Smooth muscle cell (in vitro differentiated cells): ENCODE measurements around the gene MYH3. TPM values are rescaled to one million over a fixed set of nuclear protein-coding genes. Genes with fewer than 3 reads are reported as not detected.

Experiments used
- DNase-seq: peaks from one replicate; lab custom pipeline; 2025; ENCODE audit not compliant: unreplicated experiment; lab: John Stamatoyannopoulos, UW
- H2AFZ ChIP-seq: fragments of 200-600 bp; sonication (generic); 2 replicates; pipeline ENCODE4 v1.6.0; 2016; ENCODE audit warnings: antibody characterized with exemption, low read depth, mild to moderate bottlenecking
- H3F3A ChIP-seq: fragments of 200-600 bp; sonication (generic); 2 replicates; pipeline ENCODE4 v1.6.0; 2017; ENCODE audit warnings: antibody characterized with exemption, low read depth
- H3K27ac ChIP-seq: fragments of 200-600 bp; sonication (generic); 2 replicates; pipeline ENCODE4 v1.5.1; 2016; ENCODE audit warnings: low read depth, mild to moderate bottlenecking
- H3K27me3 ChIP-seq: fragments of 200-600 bp; sonication (generic); 2 replicates; pipeline ENCODE4 v1.6.1; 2016; ENCODE audit warnings: low read depth, mild to moderate bottlenecking
- H3K36me3 ChIP-seq: fragments of 200-600 bp; sonication (generic); 2 replicates; pipeline ENCODE4 v1.5.1; 2016; ENCODE audit warnings: low read depth
- H3K4me1 ChIP-seq: fragments of 200-600 bp; sonication (generic); 2 replicates; pipeline ENCODE4 v1.5.1; 2016; ENCODE audit warnings: low read depth
- H3K4me2 ChIP-seq: fragments of 200-600 bp; sonication (generic); 2 replicates; pipeline ENCODE4 v1.6.0; 2016; ENCODE audit warnings: mild to moderate bottlenecking
- H3K4me3 ChIP-seq: fragments of 200-600 bp; sonication (generic); 2 replicates; pipeline ENCODE4 v1.5.1; 2016; ENCODE audit warnings: mild to moderate bottlenecking
- H3K79me2 ChIP-seq: fragments of 200-600 bp; sonication (generic); 2 replicates; pipeline ENCODE4 v1.6.0; 2016; ENCODE audit warnings: low read depth, mild to moderate bottlenecking
- H3K9ac ChIP-seq: fragments of 200-600 bp; sonication (generic); 2 replicates; pipeline ENCODE4 v1.6.0; 2016; ENCODE audit warnings: low read depth
- H3K9me3 ChIP-seq: fragments of 200-600 bp; sonication (generic); replicated peaks from 2 replicates; pipeline ENCODE4 v1.5.1; 2016; ENCODE audit warnings: low read depth
- H4K20me1 ChIP-seq: fragments of 200-600 bp; sonication (generic); 2 replicates; pipeline ENCODE4 v1.6.0; 2016; ENCODE audit warnings: low read depth
- WGBS: methylation state at CpG from one replicate; pipeline ENCODE4 v1.1.7; 2016; ENCODE audit warnings: low lambda C conversion rate; 5-methylcytosine and 5-hydroxymethylcytosine counted together
- polyA plus RNA-seq: library from polyadenylated mRNA; unstranded; fragments of >200 nt; fragmentation: Nextera tagmentation; extraction: Ambion mirVana; gene quantifications from 2 replicates; pipeline ENCODE4 v1.2.1, GENCODE V29; 2016
- total RNA-seq: library from RNA; depleted of rRNA; stranded (reverse); fragments of >200 nt; gene quantifications from 2 replicates; pipeline ENCODE4 v1.2.3, GENCODE V29; 2014
- TF ChIP-seq, protein P1 (sequence below): fragments of 200-600 bp; sonication (generic); IDR thresholded peaks from 2 replicates; pipeline ENCODE4 v1.5.1; 2017; ENCODE audit warnings: borderline replicate concordance, mild to moderate bottlenecking, antibody characterized with exemption; ENCODE audit not compliant: insufficient read depth, poor library complexity, severe bottlenecking

The MYH3 gene
- total and polyA plus RNA-seq, 2 experiments from 2014 or later, result 1.1 to 1.2 TPM

DNA sequence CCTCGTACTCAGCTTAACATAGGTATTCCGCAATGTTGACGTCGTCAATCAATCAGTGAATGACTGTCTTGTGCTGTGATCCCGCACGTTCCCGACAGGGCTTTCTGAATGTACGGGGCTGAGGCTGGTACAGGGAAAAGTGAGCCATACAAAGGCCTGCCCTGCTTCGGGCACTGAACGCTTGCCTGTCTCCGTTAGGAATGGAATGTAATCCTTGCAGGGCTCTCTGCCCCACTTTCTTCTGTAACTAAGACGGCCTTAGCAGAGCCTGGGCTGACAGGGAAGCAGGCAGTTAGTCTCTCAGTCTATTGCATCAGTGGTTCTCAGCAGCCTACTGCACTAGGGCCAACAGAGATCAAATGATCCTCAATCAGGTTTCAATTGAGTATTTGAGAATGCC is 16.2 kb upstream of the MYH3 start:
- Histone ChIP-seq H3K4me1 (no peaks in the 10 kb centered on the region), H2AFZ (no peak overlapping the region), H3K4me2 (no peak overlapping the region), H3F3A (no peaks in the 10 kb centered on the region), H3K79me2 (no peaks in the 10 kb centered on the region), H3K27ac (no peak overlapping the region), H3K4me3 (no peak overlapping the region), H4K20me1 (no peaks in the 10 kb centered on the region), H3K9me3 (no peaks in the 10 kb centered on the region), H3K9ac (no peak overlapping the region), H3K27me3 (no peaks in the 10 kb centered on the region), H3K36me3 (no peaks in the 10 kb centered on the region)
- 75% methylated on average over 12 of the region's 12 CpGs for WGBS
- DNase-seq, result no peak
- TF ChIP-seq, protein P1, sequence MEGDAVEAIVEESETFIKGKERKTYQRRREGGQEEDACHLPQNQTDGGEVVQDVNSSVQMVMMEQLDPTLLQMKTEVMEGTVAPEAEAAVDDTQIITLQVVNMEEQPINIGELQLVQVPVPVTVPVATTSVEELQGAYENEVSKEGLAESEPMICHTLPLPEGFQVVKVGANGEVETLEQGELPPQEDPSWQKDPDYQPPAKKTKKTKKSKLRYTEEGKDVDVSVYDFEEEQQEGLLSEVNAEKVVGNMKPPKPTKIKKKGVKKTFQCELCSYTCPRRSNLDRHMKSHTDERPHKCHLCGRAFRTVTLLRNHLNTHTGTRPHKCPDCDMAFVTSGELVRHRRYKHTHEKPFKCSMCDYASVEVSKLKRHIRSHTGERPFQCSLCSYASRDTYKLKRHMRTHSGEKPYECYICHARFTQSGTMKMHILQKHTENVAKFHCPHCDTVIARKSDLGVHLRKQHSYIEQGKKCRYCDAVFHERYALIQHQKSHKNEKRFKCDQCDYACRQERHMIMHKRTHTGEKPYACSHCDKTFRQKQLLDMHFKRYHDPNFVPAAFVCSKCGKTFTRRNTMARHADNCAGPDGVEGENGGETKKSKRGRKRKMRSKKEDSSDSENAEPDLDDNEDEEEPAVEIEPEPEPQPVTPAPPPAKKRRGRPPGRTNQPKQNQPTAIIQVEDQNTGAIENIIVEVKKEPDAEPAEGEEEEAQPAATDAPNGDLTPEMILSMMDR, result no peak

DNA sequence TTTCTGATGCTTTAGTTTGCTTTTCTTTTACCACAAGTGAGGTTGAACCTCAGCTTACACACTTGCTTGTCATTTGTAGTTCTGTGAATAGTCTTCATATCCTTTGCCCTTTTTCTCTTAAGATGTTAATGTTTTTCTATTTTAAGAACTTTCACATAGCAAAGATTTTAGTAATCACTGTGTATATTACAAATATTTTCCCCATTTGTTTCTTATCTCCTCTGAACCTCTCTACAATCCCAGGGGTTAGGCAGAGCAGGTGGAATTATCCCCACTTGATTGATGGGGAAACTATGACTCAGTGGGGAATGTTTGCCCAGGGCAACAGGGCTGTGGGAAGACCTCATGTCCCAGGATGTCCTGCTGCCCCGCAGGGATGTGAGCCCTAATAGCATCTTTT is 11.7 kb upstream of the MYH3 start:
- Histone ChIP-seq H3F3A (no peaks in the 10 kb centered on the region), H3K9me3 (no peaks in the 10 kb centered on the region), H3K4me1 (no peaks in the 10 kb centered on the region), H3K27me3 (no peaks in the 10 kb centered on the region), H4K20me1 (no peaks in the 10 kb centered on the region), H3K4me2 (no peak overlapping the region), H3K79me2 (no peaks in the 10 kb centered on the region), H2AFZ (no peak overlapping the region), H3K27ac (no peak overlapping the region), H3K36me3 (no peaks in the 10 kb centered on the region), H3K9ac (no peak overlapping the region), H3K4me3 (no peak overlapping the region)
- TF ChIP-seq, protein P1, result no peak
- 87% methylated on average over 1 of the region's 1 CpG for WGBS
- DNase-seq, result no peak

DNA sequence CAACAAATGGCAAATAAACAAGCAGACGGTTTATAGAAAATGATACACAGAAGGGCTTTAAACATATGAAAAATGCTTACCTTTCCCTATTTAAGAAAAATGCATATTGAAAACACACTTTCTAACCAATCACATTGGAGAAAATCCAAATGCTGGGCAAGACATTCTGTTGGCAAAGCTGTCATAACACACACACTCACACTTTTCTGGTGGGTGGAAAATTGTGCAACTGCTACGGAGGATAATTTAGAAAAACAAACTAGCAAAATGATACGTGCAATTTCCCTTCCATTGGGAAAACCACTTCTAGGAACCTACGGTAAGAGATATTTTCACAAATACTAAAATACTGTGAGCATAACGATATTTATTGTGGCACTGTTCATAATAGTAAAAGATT is 9.8 kb upstream of the MYH3 start:
- no peak for DNase-seq
- WGBS, result 93% methylated on average over 5 of the region's 5 CpGs

DNA sequence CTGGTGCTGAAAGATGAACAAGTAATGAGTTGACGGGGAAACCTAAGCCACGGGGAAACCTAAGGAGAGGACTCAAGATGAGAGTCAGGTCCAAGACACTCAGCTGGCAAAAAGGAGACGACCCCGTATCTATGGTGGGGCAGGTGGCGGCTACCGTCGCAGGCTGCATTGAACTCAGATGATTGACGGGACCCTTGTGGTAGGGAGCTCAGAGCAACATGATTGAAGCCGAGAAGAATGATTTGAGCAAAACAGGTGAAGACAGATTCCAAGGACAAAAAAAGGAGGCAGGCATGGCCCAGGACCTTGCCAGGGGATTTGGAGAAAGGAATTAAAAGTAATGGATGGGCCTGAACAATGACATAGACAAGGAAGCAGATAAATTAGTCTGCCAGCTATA is 7.5 kb upstream of the MYH3 start:
- DNase-seq, result no peak

More for the DNA sequence above, 9.8 kb upstream of the MYH3 start:
- H3K79me2 ChIP-seq, result no peaks in the 10 kb centered on the region
- no peak overlapping the region for H3K4me3 ChIP-seq
- no peak overlapping the region for H3K4me2 ChIP-seq
- H3K27ac ChIP-seq, result no peak overlapping the region
- H3K27me3 ChIP-seq, result no peaks in the 10 kb centered on the region
- TF ChIP-seq, protein P1, result no peak
- no peaks in the 10 kb centered on the region for H3F3A ChIP-seq
- H3K9me3 ChIP-seq, result no peaks in the 10 kb centered on the region
- H4K20me1 ChIP-seq, result no peaks in the 10 kb centered on the region
- H3K9ac ChIP-seq, result no peak overlapping the region
- no peaks in the 10 kb centered on the region for H3K4me1 ChIP-seq
- H3K36me3 ChIP-seq, result no peaks in the 10 kb centered on the region
- no peak overlapping the region for H2AFZ ChIP-seq

More for the DNA sequence above, 7.5 kb upstream of the MYH3 start:
- Histone ChIP-seq H3K4me2 (no peak overlapping the region), H3K79me2 (no peaks in the 10 kb centered on the region), H3F3A (no peaks in the 10 kb centered on the region), H3K9me3 (no peaks in the 10 kb centered on the region), H3K27me3 (no peaks in the 10 kb centered on the region), H4K20me1 (no peaks in the 10 kb centered on the region), H3K36me3 (no peaks in the 10 kb centered on the region), H3K4me3 (no peak overlapping the region), H3K9ac (no peak overlapping the region), H3K27ac (no peak overlapping the region), H2AFZ (no peak overlapping the region), H3K4me1 (no peaks in the 10 kb centered on the region)
- TF ChIP-seq, protein P1, result no peak
- WGBS, result 96% methylated on average over 9 of the region's 9 CpGs
